Panc1 (cell line): Measurements from ENCODE around the gene CDC45.

ENCODE experiments used
- POLR2AphosphoS5 ChIP-seq: IDR thresholded peaks from 2 replicates; pipeline ENCODE4 v1.6.1; 2012; ENCODE audit warnings: mild to moderate bottlenecking, low read depth, low read length, moderate library complexity
- REST ChIP-seq, 2 experiments: IDR thresholded peaks; 2 replicates each; pipeline ENCODE4 v1.6.1; 2011 to 2012; ENCODE audit warnings: low read depth in 2 of 2, control low read depth in 1 of 2, low read length in 1 of 2, mild to moderate bottlenecking in 1 of 2, moderate library complexity in 1 of 2; ENCODE audit not compliant: insufficient read depth in 1 of 2
- TCF7L2 ChIP-seq: IDR thresholded peaks from 2 replicates; pipeline ENCODE4 v1.6.1; 2011; ENCODE audit warnings: mild to moderate bottlenecking, low read depth, low read length, inconsistent platforms
- TF ChIP-seq, protein P1 (sequence below): fragments of 450-650 bp; IDR thresholded peaks from 2 replicates; pipeline ENCODE4 v1.5.1; 2017; ENCODE audit warnings: mild to moderate bottlenecking

DNA sequence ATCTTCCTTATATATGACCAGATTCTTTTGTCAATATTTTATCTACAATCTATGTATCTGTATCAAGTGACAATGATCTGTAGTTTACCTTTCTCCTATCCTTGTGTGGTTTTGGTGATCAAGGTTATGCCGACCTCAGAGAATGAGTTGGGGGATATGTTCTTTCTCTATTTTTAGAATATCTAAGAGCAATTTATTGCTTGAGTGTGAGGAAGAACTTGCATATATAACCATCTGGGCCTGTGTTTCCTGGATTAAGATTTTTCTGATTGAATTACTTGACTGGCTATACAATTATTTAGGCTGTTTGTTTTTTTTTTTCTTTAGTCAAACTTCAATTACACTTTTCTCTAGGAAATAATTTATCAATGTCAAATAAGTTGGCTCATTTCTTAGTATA lies 18.2 kb upstream of the CDC45 start:
- TF ChIP-seq, protein P1, sequence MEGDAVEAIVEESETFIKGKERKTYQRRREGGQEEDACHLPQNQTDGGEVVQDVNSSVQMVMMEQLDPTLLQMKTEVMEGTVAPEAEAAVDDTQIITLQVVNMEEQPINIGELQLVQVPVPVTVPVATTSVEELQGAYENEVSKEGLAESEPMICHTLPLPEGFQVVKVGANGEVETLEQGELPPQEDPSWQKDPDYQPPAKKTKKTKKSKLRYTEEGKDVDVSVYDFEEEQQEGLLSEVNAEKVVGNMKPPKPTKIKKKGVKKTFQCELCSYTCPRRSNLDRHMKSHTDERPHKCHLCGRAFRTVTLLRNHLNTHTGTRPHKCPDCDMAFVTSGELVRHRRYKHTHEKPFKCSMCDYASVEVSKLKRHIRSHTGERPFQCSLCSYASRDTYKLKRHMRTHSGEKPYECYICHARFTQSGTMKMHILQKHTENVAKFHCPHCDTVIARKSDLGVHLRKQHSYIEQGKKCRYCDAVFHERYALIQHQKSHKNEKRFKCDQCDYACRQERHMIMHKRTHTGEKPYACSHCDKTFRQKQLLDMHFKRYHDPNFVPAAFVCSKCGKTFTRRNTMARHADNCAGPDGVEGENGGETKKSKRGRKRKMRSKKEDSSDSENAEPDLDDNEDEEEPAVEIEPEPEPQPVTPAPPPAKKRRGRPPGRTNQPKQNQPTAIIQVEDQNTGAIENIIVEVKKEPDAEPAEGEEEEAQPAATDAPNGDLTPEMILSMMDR: no peak
- TF ChIP-seq POLR2AphosphoS5: no peak
- no peak for TF ChIP-seq REST (IDR thresholded peaks at IDR 0.05; ENCODE audit: insufficient read depth in 1 of 2, low read depth in 2 of 2, low read length in 1 of 2)
- no peak for TF ChIP-seq TCF7L2
